GM23338 (cell line): ENCODE data around the gene COL15A1. TPM values are rescaled to one million over a fixed set of nuclear protein-coding genes. Genes with fewer than 3 reads are reported as not detected.

Experiments
- ATAC-seq: fragments of 200-7000 bp; cut with Tn5 transposase; 3 replicates; pipeline ENCODE4 v1.9.1; 2020
- DNase-seq: peaks from one replicate; pipeline ENCODE4 v3.0.0-alpha.2; 2015; ENCODE audit warnings: low spot score
- H2AFZ ChIP-seq: fragments of 200-600 bp; sonication (generic); 2 replicates; pipeline ENCODE4 v1.8.0; 2016; ENCODE audit warnings: antibody characterized with exemption, mild to moderate bottlenecking, moderate library complexity
- H3F3A ChIP-seq: fragments of 200-600 bp; sonication (generic); replicated peaks from 2 replicates; pipeline ENCODE4 v1.8.0; 2017; ENCODE audit warnings: antibody characterized with exemption, mixed run types, low read depth
- H3K27ac ChIP-seq: fragments of 200-600 bp; sonication (generic); 2 replicates; pipeline ENCODE4 v1.6.1; 2016; ENCODE audit warnings: low read depth
- H3K27me3 ChIP-seq: fragments of 200-600 bp; sonication (generic); 2 replicates; pipeline ENCODE4 v1.8.0; 2016; ENCODE audit warnings: mild to moderate bottlenecking, mixed run types, moderate library complexity; ENCODE audit not compliant: insufficient read depth
- H3K36me3 ChIP-seq: fragments of 200-600 bp; sonication (generic); 2 replicates; pipeline ENCODE4 v1.8.0; 2016; ENCODE audit warnings: mild to moderate bottlenecking; ENCODE audit not compliant: insufficient read depth
- H3K4me1 ChIP-seq: fragments of 200-600 bp; sonication (generic); 2 replicates; pipeline ENCODE4 v1.8.0; 2016; ENCODE audit warnings: mild to moderate bottlenecking, moderate library complexity; ENCODE audit not compliant: insufficient read depth
- H3K4me2 ChIP-seq: fragments of 200-600 bp; sonication (generic); 2 replicates; pipeline ENCODE4 v1.7.1; 2017; ENCODE audit warnings: mixed run types
- H3K4me3 ChIP-seq: fragments of 200-600 bp; sonication (generic); 2 replicates; pipeline ENCODE4 v1.6.1; 2016; ENCODE audit warnings: mixed run types
- H3K79me2 ChIP-seq: fragments of 200-600 bp; sonication (generic); replicated peaks from 2 replicates; pipeline ENCODE4 v1.8.0; 2017; ENCODE audit warnings: mild to moderate bottlenecking; ENCODE audit not compliant: insufficient read depth
- H3K9me2 ChIP-seq: fragments of 200-600 bp; sonication (generic); 2 replicates; pipeline ENCODE4 v1.8.0; 2017; ENCODE audit not compliant: insufficient read depth
- H4K20me1 ChIP-seq: fragments of 200-600 bp; sonication (generic); replicated peaks from 2 replicates; pipeline ENCODE4 v1.8.0; 2017; ENCODE audit warnings: mild to moderate bottlenecking; ENCODE audit not compliant: insufficient read depth
- H3K27ac Mint-ChIP-seq: 2 replicates; pipeline ENCODE4 v1.8.0; 2020; ENCODE audit warnings: inconsistent platforms, mild to moderate bottlenecking, moderate library complexity, mixed read lengths
- H3K27me3 Mint-ChIP-seq: 3 replicates; pipeline ENCODE4 v1.8.0; 2022; ENCODE audit warnings: low read depth, mild to moderate bottlenecking, moderate library complexity, mixed read lengths, inconsistent platforms; ENCODE audit not compliant: insufficient read depth, poor library complexity
- H3K36me3 Mint-ChIP-seq: 3 replicates; pipeline ENCODE4 v1.8.0; 2021; ENCODE audit warnings: low read depth, mild to moderate bottlenecking, inconsistent platforms, moderate library complexity, mixed read lengths
- H3K4me1 Mint-ChIP-seq: 3 replicates; pipeline ENCODE4 v1.8.0; 2020; ENCODE audit warnings: mild to moderate bottlenecking, inconsistent platforms, mixed read lengths
- H3K4me3 Mint-ChIP-seq: 3 replicates; pipeline ENCODE4 v1.8.0; 2021; ENCODE audit warnings: moderate library complexity, mild to moderate bottlenecking, inconsistent platforms, mixed read lengths
- H3K9me3 Mint-ChIP-seq: 3 replicates; pipeline ENCODE4 v1.8.0; 2020; ENCODE audit warnings: moderate library complexity, mild to moderate bottlenecking, inconsistent platforms, mixed read lengths
- JUNB ChIP-seq: IDR thresholded peaks from one replicate; pipeline ENCODE4 v1.6.1; 2016; ENCODE audit warnings: antibody characterized with exemption; ENCODE audit not compliant: unreplicated experiment
- ZNF114 ChIP-seq: fragments of 250-450 bp; sonication (Bioruptor Pico); IDR thresholded peaks from 2 replicates; pipeline ENCODE4 v1.5.0; 2020; ENCODE audit warnings: mild to moderate bottlenecking, moderate library complexity
- polyA plus RNA-seq: library from polyadenylated mRNA; unstranded; fragments of >200 nt; fragmentation: Nextera tagmentation; extraction: Ambion mirVana; gene quantifications from 2 replicates; pipeline ENCODE4 v1.2.1, GENCODE V29; 2016
- total RNA-seq: library from RNA; depleted of rRNA; stranded (reverse); fragments of >200 nt; shearing (Covaris generic); gene quantifications from 2 replicates; pipeline ENCODE4 v1.2.3, GENCODE V29; 2014
- TF ChIP-seq, protein P1 (sequence below), 2 experiments: fragments of 200-600 bp in 1 of 2; sonication (generic) in 1 of 2; conservative IDR thresholded peaks; 2 replicates each; pipeline versions ENCODE4 v1.5.1 to v1.6.1; 2016 to 2017; ENCODE audit warnings: antibody characterized with exemption in 2 of 2, low read depth in 2 of 2, mild to moderate bottlenecking in 2 of 2, moderate library complexity in 1 of 2
- TF ChIP-seq, protein P2 (sequence below): fragments of 250-450 bp; sonication (Bioruptor Pico); IDR thresholded peaks from 2 replicates; pipeline ENCODE4 v1.5.0; 2020; ENCODE audit warnings: mild to moderate bottlenecking, moderate library complexity

The COL15A1 gene
- total and polyA plus RNA-seq, 2 experiments from 2014 or later, result 0.17 to 0.18 TPM

DNA sequence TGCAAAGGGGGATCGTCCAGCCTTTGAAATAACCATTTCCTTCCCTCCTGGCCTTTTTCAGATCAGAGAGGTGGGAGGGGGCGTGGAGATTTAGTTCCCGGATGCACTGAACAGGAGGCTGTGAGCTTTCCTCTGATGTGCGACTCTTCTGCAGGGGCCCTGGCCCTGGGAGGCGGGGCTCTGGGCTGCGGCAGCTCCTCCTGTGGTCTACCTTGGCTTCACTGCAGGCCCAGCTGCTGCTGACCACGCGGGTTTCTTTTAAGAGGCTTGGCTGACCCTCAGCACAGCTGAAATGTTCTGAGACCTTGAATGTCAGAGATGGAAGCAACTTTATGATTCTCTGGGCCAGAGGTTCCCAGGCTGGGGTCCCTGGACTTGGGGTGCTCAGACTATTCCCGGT lies 27.0 kb upstream of the COL15A1 start:
- H3K27ac ChIP-seq, result no peak overlapping the region
- H3K4me2 ChIP-seq, result no peak overlapping the region

More for the DNA sequence above, 27.0 kb upstream of the COL15A1 start:
- DNase-seq, result peak; percentile 73
- no peaks in the 10 kb centered on the region for H3K36me3 Mint-ChIP-seq
- Histone ChIP-seq H3K9me2 (peaks cover 6% of the 10 kb centered on the region; the same call in 1 of the 2 replicates), H3F3A (no peaks in the 10 kb centered on the region), H3K36me3 (no peaks in the 10 kb centered on the region), H3K27me3 (no peaks in the 10 kb centered on the region), H3K4me3 (no peak overlapping the region), H3K79me2 (no peaks in the 10 kb centered on the region), H3K4me1 (0 out of 2 replicates have a peak, but pooled peaks cover 2% of the 10 kb centered on the region), H2AFZ (peak overlapping the region; percentile 93), H4K20me1 (no peaks in the 10 kb centered on the region)
- no peak for TF ChIP-seq JUNB
- TF ChIP-seq, protein P1, sequence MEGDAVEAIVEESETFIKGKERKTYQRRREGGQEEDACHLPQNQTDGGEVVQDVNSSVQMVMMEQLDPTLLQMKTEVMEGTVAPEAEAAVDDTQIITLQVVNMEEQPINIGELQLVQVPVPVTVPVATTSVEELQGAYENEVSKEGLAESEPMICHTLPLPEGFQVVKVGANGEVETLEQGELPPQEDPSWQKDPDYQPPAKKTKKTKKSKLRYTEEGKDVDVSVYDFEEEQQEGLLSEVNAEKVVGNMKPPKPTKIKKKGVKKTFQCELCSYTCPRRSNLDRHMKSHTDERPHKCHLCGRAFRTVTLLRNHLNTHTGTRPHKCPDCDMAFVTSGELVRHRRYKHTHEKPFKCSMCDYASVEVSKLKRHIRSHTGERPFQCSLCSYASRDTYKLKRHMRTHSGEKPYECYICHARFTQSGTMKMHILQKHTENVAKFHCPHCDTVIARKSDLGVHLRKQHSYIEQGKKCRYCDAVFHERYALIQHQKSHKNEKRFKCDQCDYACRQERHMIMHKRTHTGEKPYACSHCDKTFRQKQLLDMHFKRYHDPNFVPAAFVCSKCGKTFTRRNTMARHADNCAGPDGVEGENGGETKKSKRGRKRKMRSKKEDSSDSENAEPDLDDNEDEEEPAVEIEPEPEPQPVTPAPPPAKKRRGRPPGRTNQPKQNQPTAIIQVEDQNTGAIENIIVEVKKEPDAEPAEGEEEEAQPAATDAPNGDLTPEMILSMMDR (conservative IDR thresholded peaks at IDR 0.05; ENCODE audit: low read depth in 2 of 2), result 0 out of 4 replicates have a peak, but pooled peaks of 1 of the 2 experiments have one; percentile 2
- no peak for TF ChIP-seq ZNF114
- TF ChIP-seq, protein P2, sequence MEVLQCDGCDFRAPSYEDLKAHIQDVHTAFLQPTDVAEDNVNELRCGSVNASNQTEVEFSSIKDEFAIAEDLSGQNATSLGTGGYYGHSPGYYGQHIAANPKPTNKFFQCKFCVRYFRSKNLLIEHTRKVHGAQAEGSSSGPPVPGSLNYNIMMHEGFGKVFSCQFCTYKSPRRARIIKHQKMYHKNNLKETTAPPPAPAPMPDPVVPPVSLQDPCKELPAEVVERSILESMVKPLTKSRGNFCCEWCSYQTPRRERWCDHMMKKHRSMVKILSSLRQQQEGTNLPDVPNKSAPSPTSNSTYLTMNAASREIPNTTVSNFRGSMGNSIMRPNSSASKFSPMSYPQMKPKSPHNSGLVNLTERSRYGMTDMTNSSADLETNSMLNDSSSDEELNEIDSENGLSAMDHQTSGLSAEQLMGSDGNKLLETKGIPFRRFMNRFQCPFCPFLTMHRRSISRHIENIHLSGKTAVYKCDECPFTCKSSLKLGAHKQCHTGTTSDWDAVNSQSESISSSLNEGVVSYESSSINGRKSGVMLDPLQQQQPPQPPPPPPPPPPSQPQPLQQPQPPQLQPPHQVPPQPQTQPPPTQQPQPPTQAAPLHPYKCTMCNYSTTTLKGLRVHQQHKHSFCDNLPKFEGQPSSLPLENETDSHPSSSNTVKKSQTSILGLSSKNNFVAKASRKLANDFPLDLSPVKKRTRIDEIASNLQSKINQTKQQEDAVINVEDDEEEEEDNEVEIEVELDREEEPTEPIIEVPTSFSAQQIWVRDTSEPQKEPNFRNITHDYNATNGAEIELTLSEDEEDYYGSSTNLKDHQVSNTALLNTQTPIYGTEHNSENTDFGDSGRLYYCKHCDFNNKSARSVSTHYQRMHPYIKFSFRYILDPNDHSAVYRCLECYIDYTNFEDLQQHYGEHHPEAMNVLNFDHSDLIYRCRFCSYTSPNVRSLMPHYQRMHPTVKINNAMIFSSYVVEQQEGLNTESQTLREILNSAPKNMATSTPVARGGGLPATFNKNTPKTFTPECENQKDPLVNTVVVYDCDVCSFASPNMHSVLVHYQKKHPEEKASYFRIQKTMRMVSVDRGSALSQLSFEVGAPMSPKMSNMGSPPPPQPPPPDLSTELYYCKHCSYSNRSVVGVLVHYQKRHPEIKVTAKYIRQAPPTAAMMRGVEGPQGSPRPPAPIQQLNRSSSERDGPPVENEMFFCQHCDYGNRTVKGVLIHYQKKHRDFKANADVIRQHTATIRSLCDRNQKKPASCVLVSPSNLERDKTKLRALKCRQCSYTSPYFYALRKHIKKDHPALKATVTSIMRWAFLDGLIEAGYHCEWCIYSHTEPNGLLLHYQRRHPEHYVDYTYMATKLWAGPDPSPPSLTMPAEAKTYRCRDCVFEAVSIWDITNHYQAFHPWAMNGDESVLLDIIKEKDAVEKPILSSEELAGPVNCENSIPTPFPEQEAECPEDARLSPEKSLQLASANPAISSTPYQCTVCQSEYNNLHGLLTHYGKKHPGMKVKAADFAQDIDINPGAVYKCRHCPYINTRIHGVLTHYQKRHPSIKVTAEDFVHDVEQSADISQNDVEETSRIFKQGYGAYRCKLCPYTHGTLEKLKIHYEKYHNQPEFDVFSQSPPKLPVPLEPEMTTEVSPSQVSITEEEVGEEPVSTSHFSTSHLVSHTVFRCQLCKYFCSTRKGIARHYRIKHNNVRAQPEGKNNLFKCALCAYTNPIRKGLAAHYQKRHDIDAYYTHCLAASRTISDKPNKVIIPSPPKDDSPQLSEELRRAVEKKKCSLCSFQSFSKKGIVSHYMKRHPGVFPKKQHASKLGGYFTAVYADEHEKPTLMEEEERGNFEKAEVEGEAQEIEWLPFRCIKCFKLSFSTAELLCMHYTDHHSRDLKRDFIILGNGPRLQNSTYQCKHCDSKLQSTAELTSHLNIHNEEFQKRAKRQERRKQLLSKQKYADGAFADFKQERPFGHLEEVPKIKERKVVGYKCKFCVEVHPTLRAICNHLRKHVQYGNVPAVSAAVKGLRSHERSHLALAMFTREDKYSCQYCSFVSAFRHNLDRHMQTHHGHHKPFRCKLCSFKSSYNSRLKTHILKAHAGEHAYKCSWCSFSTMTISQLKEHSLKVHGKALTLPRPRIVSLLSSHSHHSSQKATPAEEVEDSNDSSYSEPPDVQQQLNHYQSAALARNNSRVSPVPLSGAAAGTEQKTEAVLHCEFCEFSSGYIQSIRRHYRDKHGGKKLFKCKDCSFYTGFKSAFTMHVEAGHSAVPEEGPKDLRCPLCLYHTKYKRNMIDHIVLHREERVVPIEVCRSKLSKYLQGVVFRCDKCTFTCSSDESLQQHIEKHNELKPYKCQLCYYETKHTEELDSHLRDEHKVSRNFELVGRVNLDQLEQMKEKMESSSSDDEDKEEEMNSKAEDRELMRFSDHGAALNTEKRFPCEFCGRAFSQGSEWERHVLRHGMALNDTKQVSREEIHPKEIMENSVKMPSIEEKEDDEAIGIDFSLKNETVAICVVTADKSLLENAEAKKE, result no peak
- no peaks in the 10 kb centered on the region for H3K4me1 Mint-ChIP-seq
- no peaks in the 10 kb centered on the region for H3K9me3 Mint-ChIP-seq
- no peak overlapping the region for H3K27ac Mint-ChIP-seq
- no peak overlapping the region; the same call in 2 of the 3 replicates for H3K4me3 Mint-ChIP-seq
- peak; percentile 99 for ATAC-seq
- H3K27me3 Mint-ChIP-seq, result no peaks in the 10 kb centered on the region
